Skin epidermis (tissue), 12 donors: ENCODE measurements around the gene AHNAK2.
A peak's percentile ranks its signal among the peaks of the same experiment; 100 is the strongest.
"Not testable (repeated sequence)": the region's sequence is repeated elsewhere in the genome, so short reads cannot be mapped to it uniquely, and the experiment has no call there.

Experiments
- H3K27ac ChIP-seq, 21 experiments: fragments of 200-600 bp; sonication (generic) in 11 of 21; one replicate each; pipeline ENCODE4 v1.5.0; 2020; ENCODE audit warnings: mild to moderate bottlenecking in 3 of 21, inconsistent platforms in 2 of 21, moderate library complexity in 2 of 21
- H3K4me3 ChIP-seq, 7 experiments: fragments of 200-600 bp; sonication (generic) in 2 of 7; one replicate each; pipeline ENCODE4 v1.5.0; 2020; ENCODE audit warnings: inconsistent platforms in 2 of 7, mild to moderate bottlenecking in 2 of 7, moderate library complexity in 1 of 7

AHNAK2 gene

GRCh38 chr14:104977681-104978653 is at the start of gene AHNAK2:
TSS of gene AHNAK2 (minus strand) at chr14:104978374. CDS start at chr14:104978237, 137 bp downstream.
- peak within 1 kb of the TSS in 12 of 21 experiments; percentile 9 to 78 (median 56) for H3K27ac ChIP-seq
- peak within 1 kb of the TSS; percentile 19 to 58 (median 46) for H3K4me3 ChIP-seq

- H3K4me3 ChIP-seq = not testable (repeated sequence)
- H3K27ac ChIP-seq = peak overlapping the region in 3 of 21 experiments; percentile 2 to 31 (median 15)
These were observed 49.5 kb upstream of the AHNAK2 start for GRCh38 chr14:105027718-105028117.

GRCh38 chr14:105026802-105027563 is 48.8 kb upstream of the AHNAK2 start:
- Histone ChIP-seq H3K4me3 (no peak overlapping the region), H3K27ac (peak overlapping the region in 2 of 21 experiments; percentile 34 to 77)

GRCh38 chr14:105026033-105026785 is 48.0 kb upstream of the AHNAK2 start:
- no peak overlapping the region for H3K4me3 ChIP-seq
- peak overlapping the region in 6 of 21 experiments; percentile 16 to 77 (median 47) for H3K27ac ChIP-seq

GRCh38 chr14:105025429-105025828 is 47.3 kb upstream of the AHNAK2 start:
- Histone ChIP-seq H3K4me3 (no peak overlapping the region), H3K27ac (peak overlapping the region in 11 of 21 experiments; percentile 8 to 77 (median 55))

- no peak overlapping the region for H3K4me3 ChIP-seq
- peak overlapping the region in 15 of 21 experiments; percentile 8 to 77 (median 58) for H3K27ac ChIP-seq
These were observed 45.8 kb upstream of the AHNAK2 start for GRCh38 chr14:105023791-105024480.

GRCh38 chr14:105023144-105023543 is 45.0 kb upstream of the AHNAK2 start:
- H3K4me3 ChIP-seq = no peak overlapping the region
- peak overlapping the region in 2 of 21 experiments; percentile 14 to 77 for H3K27ac ChIP-seq

- peak overlapping the region in 7 of 21 experiments; percentile 77 to 93 (median 91) for H3K27ac ChIP-seq
- H3K4me3 ChIP-seq = peak overlapping the region in 3 of 7 experiments; percentile 46 to 96 (median 88)
These were observed 44.1 kb upstream of the AHNAK2 start for GRCh38 chr14:105022276-105022670.

GRCh38 chr14:105021656-105022275 is 43.6 kb upstream of the AHNAK2 start:
- H3K27ac ChIP-seq = peak overlapping the region; percentile 4 to 93 (median 85)
- peak overlapping the region; percentile 46 to 96 (median 53) for H3K4me3 ChIP-seq

GRCh38 chr14:105020815-105021655 is 42.9 kb upstream of the AHNAK2 start, which contains the start of gene CDCA4:
TSS of gene CDCA4 (minus strand) at chr14:105021083. CDS start at chr14:105011929, 9,154 bp downstream.
- Histone ChIP-seq H3K27ac (peak within 1 kb of the TSS; percentile 82 to 96 (median 92)), H3K4me3 (peak within 1 kb of the TSS; percentile 78 to 96 (median 88))

- Histone ChIP-seq H3K27ac (peak overlapping the region; percentile 65 to 96 (median 92)), H3K4me3 (peak overlapping the region; percentile 78 to 96 (median 88))
These were observed 42.0 kb upstream of the AHNAK2 start for GRCh38 chr14:105019861-105020814.

- H3K27ac ChIP-seq = peak overlapping the region in 2 of 21 experiments; percentile 93 to 95
These were observed 40.2 kb upstream of the AHNAK2 start for GRCh38 chr14:105018414-105018813.

GRCh38 chr14:105015905-105016304 is 37.7 kb upstream of the AHNAK2 start:
- H3K27ac ChIP-seq = peak overlapping the region in 16 of 21 experiments; percentile 8 to 86 (median 62)
- no peak overlapping the region for H3K4me3 ChIP-seq

More at GRCh38 chr14:105018414-105018813, 40.2 kb upstream of the AHNAK2 start:
- no peak overlapping the region for H3K4me3 ChIP-seq

GRCh38 chr14:105015242-105015641 is 37.1 kb upstream of the AHNAK2 start:
- peak overlapping the region in 14 of 21 experiments; percentile 14 to 86 (median 48) for H3K27ac ChIP-seq
- no peak overlapping the region for H3K4me3 ChIP-seq

GRCh38 chr14:105014631-105015030 is 36.5 kb upstream of the AHNAK2 start:
- H3K4me3 ChIP-seq = no peak overlapping the region
- H3K27ac ChIP-seq = peak overlapping the region in 9 of 21 experiments; percentile 14 to 86 (median 68)

GRCh38 chr14:105014032-105014431 is 35.9 kb upstream of the AHNAK2 start:
- Histone ChIP-seq H3K27ac (peak overlapping the region in 3 of 21 experiments; percentile 43 to 82 (median 57)), H3K4me3 (no peak overlapping the region)
